Endometrium (tissue), 2 donors: ENCODE data around the gene AP3D1.

Experiments used
- FAIRE-seq: peaks from 2 replicates; lab custom pipeline; 2012; peaks lifted over from hg19 to GRCh38; lab: Jason Lieb, UNC
- donor health status: control.
- donor health status: control.

The AP3D1 gene

GRCh38 chr19:2084993-2085720, 66.2 kb downstream of the AP3D1 start:
- no peak for FAIRE-seq

- no peak for FAIRE-seq
Observed at GRCh38 chr19:2083174-2083854, 68.1 kb downstream of the AP3D1 start.

- FAIRE-seq = no peak
Observed at GRCh38 chr19:2081873-2082810, 69.2 kb downstream of the AP3D1 start.

GRCh38 chr19:2080336-2080988, 70.9 kb downstream of the AP3D1 start:
- no peak for FAIRE-seq

- no peak for FAIRE-seq
Observed at GRCh38 chr19:2079865-2080301, 71.5 kb downstream of the AP3D1 start.

GRCh38 chr19:2079076-2079864, 72.1 kb downstream of the AP3D1 start:
- no peak for FAIRE-seq

- FAIRE-seq = no peak
Observed at GRCh38 chr19:2077833-2078619, 73.3 kb downstream of the AP3D1 start.

- FAIRE-seq = no peak
Observed at GRCh38 chr19:2077398-2077797, 74.0 kb downstream of the AP3D1 start.

GRCh38 chr19:2076526-2076944, 74.8 kb downstream of the AP3D1 start:
- FAIRE-seq = no peak

- FAIRE-seq = no peak
Observed at GRCh38 chr19:2072757-2073551, 78.4 kb downstream of the AP3D1 start.

- no peak for FAIRE-seq
Observed at GRCh38 chr19:2070986-2071673, 80.2 kb downstream of the AP3D1 start.

- FAIRE-seq = no peak
Observed at GRCh38 chr19:2070436-2070827, 80.9 kb downstream of the AP3D1 start.

GRCh38 chr19:2064788-2065524, 86.4 kb downstream of the AP3D1 start:
- FAIRE-seq = no peak

- no peak for FAIRE-seq
Observed at GRCh38 chr19:2064395-2064787, 87.0 kb downstream of the AP3D1 start.

GRCh38 chr19:2063824-2064223, 87.5 kb downstream of the AP3D1 start:
- no peak for FAIRE-seq

GRCh38 chr19:2062770-2063169, 88.6 kb downstream of the AP3D1 start:
- no peak for FAIRE-seq

GRCh38 chr19:2062389-2062729, 89.0 kb downstream of the AP3D1 start:
- no peak for FAIRE-seq
